DND-41 (cell line): ENCODE data around the gene CANX.
"Not testable (repeated sequence)": the region's sequence is repeated elsewhere in the genome, so short reads cannot be mapped to it uniquely, and the experiment has no call there.

Experiments
- ATAC-seq: fragments of 200-7000 bp; cut with Tn5 transposase; 3 replicates; pipeline ENCODE4 v1.9.1; 2021; ENCODE audit warnings: low read depth; ENCODE audit not compliant: insufficient read depth
- DNase-seq: peaks from one replicate; pipeline ENCODE4 v3.0.0-alpha.2; 2020
- H2AFZ ChIP-seq: 2 replicates; pipeline ENCODE4 v1.6.0; 2012; ENCODE audit warnings: low read depth, low read length
- H3K27ac ChIP-seq: 2 replicates; pipeline ENCODE4 v1.5.1; 2012; ENCODE audit warnings: low read length, inconsistent platforms
- H3K27me3 ChIP-seq: fragments of 200-600 bp; sonication (generic); 2 replicates; pipeline ENCODE4 v1.6.0; 2012; ENCODE audit warnings: low read length, mild to moderate bottlenecking, inconsistent platforms; ENCODE audit not compliant: insufficient read depth, poor library complexity
- H3K36me3 ChIP-seq: 2 replicates; pipeline ENCODE4 v1.5.1; 2012; ENCODE audit warnings: low read length, inconsistent platforms; ENCODE audit not compliant: insufficient read depth
- H3K4me1 ChIP-seq: 2 replicates; pipeline ENCODE4 v1.5.1; 2012; ENCODE audit warnings: mild to moderate bottlenecking, low read length; ENCODE audit not compliant: insufficient read depth
- H3K4me2 ChIP-seq: 2 replicates; pipeline ENCODE4 v1.6.0; 2012; ENCODE audit warnings: mild to moderate bottlenecking, moderate library complexity, low read length, inconsistent platforms; ENCODE audit not compliant: insufficient read depth
- H3K4me3 ChIP-seq, 2 experiments: fragments of 200-600 bp in 1 of 2; shearing (Covaris generic) in 1 of 2; 2 replicates each; pipeline ENCODE4 v1.5.1; 2012 to 2016; ENCODE audit warnings: inconsistent platforms in 2 of 2, low read length in 2 of 2, mild to moderate bottlenecking in 2 of 2, low read depth in 1 of 2, moderate library complexity in 1 of 2
- H3K79me2 ChIP-seq: 2 replicates; pipeline ENCODE4 v1.6.0; 2012; ENCODE audit warnings: low read length, inconsistent platforms; ENCODE audit not compliant: insufficient read depth
- H3K9ac ChIP-seq: 2 replicates; pipeline ENCODE4 v1.6.0; 2012; ENCODE audit warnings: low read depth, mild to moderate bottlenecking, inconsistent platforms, low read length, moderate library complexity
- H3K9me3 ChIP-seq: 2 replicates; pipeline ENCODE4 v1.5.1; 2012; ENCODE audit warnings: low read length, moderate library complexity, mild to moderate bottlenecking, inconsistent platforms; ENCODE audit not compliant: insufficient read depth, severe bottlenecking
- H4K20me1 ChIP-seq: 2 replicates; pipeline ENCODE4 v1.6.0; 2012; ENCODE audit warnings: low read length; ENCODE audit not compliant: insufficient read depth
- EZH2 ChIP-seq: IDR thresholded peaks from 3 replicates; pipeline ENCODE4 v1.6.1; 2012; ENCODE audit warnings: borderline replicate concordance, low read depth, mild to moderate bottlenecking, moderate library complexity, low read length, inconsistent platforms; ENCODE audit not compliant: severe bottlenecking
- TF ChIP-seq, protein P1 (sequence below): IDR thresholded peaks from 2 replicates; pipeline ENCODE4 v1.5.1; 2012; ENCODE audit warnings: borderline replicate concordance, low read length, moderate library complexity, mild to moderate bottlenecking; ENCODE audit not compliant: poor library complexity, severe bottlenecking; ENCODE audit errors: extremely low read depth

Gene CANX, protein sequence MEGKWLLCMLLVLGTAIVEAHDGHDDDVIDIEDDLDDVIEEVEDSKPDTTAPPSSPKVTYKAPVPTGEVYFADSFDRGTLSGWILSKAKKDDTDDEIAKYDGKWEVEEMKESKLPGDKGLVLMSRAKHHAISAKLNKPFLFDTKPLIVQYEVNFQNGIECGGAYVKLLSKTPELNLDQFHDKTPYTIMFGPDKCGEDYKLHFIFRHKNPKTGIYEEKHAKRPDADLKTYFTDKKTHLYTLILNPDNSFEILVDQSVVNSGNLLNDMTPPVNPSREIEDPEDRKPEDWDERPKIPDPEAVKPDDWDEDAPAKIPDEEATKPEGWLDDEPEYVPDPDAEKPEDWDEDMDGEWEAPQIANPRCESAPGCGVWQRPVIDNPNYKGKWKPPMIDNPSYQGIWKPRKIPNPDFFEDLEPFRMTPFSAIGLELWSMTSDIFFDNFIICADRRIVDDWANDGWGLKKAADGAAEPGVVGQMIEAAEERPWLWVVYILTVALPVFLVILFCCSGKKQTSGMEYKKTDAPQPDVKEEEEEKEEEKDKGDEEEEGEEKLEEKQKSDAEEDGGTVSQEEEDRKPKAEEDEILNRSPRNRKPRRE

DNA sequence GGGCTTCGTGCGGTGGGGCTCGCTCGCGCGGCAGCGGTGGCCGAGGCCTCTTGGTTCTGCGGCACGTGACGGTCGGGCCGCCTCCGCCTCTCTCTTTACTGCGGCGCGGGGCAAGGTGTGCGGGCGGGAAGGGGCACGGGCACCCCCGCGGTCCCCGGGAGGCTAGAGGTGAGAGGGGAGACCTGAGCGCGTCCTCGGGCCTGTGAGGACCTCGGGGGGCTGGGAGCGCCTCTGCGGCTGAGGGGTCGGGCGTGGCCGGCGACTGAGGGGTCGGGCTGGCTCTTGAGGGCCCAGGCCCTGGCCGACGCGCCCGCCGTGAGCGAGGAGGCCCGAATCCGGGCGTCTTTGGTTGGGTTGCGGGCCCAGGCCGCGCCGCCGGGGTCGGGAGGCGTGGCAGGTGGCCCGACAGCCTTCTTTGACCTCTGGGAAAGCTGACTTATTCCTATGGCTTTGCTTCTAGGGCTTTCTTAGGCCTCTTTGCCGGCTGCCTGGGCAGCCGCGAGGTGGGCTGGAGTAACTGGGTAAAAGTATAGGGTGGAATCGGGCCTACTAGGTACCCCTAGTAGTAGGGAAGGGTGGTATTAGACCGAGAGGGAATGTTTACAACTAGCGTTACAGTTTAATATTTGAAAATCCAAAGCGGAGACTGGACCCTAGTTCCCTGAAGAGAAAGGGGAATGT, at the start of gene CANX:
Gene CANX (plus strand): TSS at position 33 of the 681 bp plus-strand sequence. CDS start 6,715 bp downstream, outside the sequence.
- Histone ChIP-seq H3K4me1 (peaks cover 51% of the 10 kb centered on the region), H3K27me3 (no peaks in the 10 kb centered on the region), H3K4me2 (peak within 1 kb of the TSS; percentile 74), H3K9ac (peak within 1 kb of the TSS; percentile 98), H3K27ac (peak within 1 kb of the TSS; percentile 93), H4K20me1 (peaks cover 34% of the 10 kb centered on the region), H3K4me3 (peak within 1 kb of the TSS; percentile 77 to 93), H3K9me3 (no peaks in the 10 kb centered on the region), H3K79me2 (peaks cover 65% of the 10 kb centered on the region), H3K36me3 (peaks cover 31% of the 10 kb centered on the region), H2AFZ (peak within 1 kb of the TSS; percentile 81)
- TF ChIP-seq EZH2 = no peak
- TF ChIP-seq, protein P1, sequence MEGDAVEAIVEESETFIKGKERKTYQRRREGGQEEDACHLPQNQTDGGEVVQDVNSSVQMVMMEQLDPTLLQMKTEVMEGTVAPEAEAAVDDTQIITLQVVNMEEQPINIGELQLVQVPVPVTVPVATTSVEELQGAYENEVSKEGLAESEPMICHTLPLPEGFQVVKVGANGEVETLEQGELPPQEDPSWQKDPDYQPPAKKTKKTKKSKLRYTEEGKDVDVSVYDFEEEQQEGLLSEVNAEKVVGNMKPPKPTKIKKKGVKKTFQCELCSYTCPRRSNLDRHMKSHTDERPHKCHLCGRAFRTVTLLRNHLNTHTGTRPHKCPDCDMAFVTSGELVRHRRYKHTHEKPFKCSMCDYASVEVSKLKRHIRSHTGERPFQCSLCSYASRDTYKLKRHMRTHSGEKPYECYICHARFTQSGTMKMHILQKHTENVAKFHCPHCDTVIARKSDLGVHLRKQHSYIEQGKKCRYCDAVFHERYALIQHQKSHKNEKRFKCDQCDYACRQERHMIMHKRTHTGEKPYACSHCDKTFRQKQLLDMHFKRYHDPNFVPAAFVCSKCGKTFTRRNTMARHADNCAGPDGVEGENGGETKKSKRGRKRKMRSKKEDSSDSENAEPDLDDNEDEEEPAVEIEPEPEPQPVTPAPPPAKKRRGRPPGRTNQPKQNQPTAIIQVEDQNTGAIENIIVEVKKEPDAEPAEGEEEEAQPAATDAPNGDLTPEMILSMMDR = no peak
- DNase-seq (no peak), ATAC-seq (no peak)

DNA sequence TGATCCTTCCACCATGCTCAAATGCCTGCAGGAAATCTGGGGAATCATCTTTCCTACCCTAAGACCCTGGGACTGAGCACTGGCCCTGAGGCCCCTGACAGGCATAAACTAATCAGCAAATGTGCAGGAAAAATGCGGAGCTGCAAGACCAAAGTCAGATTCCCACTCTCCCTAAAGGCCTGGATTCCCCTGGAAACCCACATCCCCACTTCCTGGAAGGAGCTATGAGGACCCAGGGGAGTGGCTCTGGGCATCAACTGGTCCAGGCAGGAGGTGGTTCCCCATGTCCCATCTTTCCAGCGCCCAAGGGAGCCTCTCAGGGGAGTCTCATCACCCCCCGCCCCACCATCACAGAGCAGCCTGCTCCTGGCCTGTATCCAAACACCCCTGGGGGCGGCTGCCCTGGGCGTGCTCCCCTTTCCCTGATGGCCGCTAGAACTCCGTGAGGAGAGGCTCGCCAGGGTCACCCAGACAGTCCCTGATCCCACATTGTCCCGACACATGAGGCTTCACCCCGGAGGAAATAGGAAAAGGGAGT, 49.5 kb upstream of the CANX start:
- DNase-seq, H3K27me3 ChIP-seq, H3K27ac ChIP-seq, H3K9me3 ChIP-seq, H2AFZ ChIP-seq, H3K4me3 ChIP-seq, H3K36me3 ChIP-seq, H3K4me1 ChIP-seq, H3K4me2 ChIP-seq, H3K9ac ChIP-seq, H4K20me1 ChIP-seq, ATAC-seq, H3K79me2 ChIP-seq: not testable (repeated sequence)

DNA sequence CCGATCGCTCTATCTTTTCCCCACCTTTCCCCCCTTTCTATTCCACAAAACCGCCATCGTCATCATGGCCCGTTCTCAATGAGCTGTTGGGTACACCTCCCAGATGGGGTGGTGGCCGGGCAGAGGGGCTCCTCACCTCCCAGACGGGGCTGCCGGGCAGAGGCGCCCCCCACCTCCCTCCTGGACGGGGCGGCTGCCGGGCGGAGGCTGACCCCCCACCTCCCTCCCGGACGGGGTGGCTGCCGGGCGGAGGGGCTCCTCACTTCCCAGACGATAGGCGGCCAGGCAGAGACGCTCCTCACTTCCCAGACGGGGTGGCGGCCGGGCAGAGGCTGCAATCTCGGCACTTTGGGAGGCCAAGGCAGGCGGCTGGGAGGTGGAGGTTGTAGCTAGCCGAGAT, 48.5 kb upstream of the CANX start:
- H3K4me3 ChIP-seq, DNase-seq, H3K27ac ChIP-seq, H4K20me1 ChIP-seq, ATAC-seq, H3K27me3 ChIP-seq, H3K4me2 ChIP-seq, H3K9ac ChIP-seq, H3K79me2 ChIP-seq, H3K4me1 ChIP-seq, H3K36me3 ChIP-seq, H2AFZ ChIP-seq, H3K9me3 ChIP-seq: not testable (repeated sequence)

DNA sequence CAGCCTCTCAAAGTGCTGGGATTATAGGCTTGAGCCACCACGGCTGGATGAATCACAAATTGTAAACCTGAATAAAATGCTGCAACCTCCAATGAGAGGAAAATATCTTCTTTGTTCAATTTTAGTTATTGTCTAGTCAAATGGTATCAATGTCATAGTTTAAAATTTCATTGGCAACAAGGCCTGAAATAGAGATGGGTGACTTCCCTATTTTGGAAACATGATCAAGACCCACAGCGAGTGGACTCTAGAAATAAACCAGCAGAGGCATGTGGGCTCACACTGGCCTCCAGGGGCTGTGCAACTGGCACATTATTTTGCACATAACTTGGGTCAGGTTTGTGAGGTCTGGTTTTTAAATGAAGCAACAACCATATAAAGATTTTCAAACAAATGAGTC, 45.6 kb upstream of the CANX start:
- not testable (repeated sequence) for H3K9me3 ChIP-seq, H3K4me3 ChIP-seq, H3K4me1 ChIP-seq, H4K20me1 ChIP-seq, H3K4me2 ChIP-seq, DNase-seq, H3K36me3 ChIP-seq, ATAC-seq, H3K9ac ChIP-seq, H3K79me2 ChIP-seq, H2AFZ ChIP-seq, H3K27me3 ChIP-seq, H3K27ac ChIP-seq

DNA sequence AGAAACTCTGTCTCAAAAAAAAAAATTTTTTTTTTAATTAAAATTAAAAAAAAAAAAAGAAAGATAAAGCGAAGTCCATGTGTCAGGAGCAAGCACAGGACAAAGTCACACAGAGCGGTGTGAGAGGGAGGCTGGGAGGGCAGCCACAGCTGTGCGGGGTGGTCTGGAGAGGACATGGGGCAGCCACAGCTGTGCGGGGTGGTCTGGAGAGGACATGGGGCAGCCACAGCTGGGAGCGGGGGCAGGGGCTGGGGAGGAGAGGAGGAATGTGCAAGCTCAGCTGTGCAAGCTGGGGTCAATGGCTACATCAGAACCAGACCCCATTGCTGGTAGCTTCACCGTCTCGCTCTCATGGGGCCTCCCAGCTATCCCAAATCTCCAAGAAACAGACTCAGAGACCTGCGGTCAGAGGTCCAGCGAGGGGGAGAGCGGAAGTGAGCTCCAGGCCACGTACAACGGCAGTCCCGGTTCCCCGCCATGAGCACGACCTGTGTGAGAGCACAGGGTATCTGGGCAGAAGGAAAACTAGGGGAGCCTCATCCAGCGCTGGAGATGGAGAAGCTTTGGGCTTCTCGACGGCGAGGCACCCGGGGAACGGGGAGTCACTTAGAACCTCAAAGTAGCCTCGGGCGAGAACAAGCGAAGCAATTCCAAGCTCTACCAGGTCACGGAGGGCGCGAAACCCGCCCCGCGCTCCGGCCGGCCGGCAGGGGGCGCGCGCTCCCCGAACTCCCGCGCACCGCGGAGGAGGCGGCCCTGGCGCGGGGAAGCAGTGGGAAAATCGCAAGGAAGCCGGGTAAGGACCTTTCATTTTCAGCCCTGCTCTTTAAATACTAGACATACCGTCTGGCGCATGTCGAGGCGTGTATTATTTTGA, 41.2 kb upstream of the CANX start:
- peak; percentile 94 for ATAC-seq
- not testable (repeated sequence) for H3K4me3 ChIP-seq
- H3K4me2 ChIP-seq = peak overlapping the region; percentile 42; the same call in 1 of the 2 replicates

DNA sequence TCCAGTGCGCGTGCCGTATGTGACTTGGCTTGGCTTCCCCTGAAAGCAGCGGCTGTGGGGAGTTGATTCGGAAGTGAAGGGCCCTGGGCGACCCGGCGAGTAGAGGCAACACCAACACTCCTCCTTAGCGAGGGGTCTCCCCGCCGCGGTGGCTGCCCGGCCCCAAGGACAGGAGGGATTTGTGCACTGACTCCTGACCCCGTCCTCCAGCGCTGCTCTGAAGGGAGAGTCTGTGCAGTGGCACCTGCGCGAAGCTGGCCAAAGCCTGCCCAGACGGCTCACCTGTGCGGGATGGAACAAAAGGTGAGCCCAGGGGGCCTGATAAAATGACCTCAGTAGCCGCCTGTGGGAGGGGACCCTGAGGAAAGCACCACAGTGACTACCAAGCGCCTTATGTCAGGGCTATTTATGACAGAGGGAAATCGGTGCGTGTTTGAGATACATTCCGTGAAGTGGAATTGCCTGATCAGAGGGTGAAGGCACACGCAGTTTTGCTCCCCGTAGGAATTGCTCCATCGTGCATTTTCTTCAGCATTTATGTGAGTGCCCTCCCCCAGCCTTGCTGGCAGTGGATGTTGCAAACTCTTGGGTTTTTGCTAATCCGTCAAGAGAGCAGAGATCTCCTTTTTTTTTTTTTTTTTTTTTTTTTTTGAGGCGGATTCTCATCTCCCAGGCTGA, 40.4 kb upstream of the CANX start:
- H4K20me1 ChIP-seq, H3K9me3 ChIP-seq, H3K36me3 ChIP-seq, H3K27me3 ChIP-seq, H3K79me2 ChIP-seq, ATAC-seq: not testable (repeated sequence)
- peak overlapping the region; percentile 67 for H3K27ac ChIP-seq
- peaks cover 15% of the 10 kb centered on the region for H3K4me1 ChIP-seq
- H3K9ac ChIP-seq = peak overlapping the region; percentile 69
- peak overlapping the region; percentile 93 for H2AFZ ChIP-seq
- H3K4me2 ChIP-seq = peak overlapping the region; percentile 99
- peak overlapping the region; percentile 41 to 94; a peak in 3 of 4 replicates for H3K4me3 ChIP-seq
- DNase-seq = peak; percentile 17

More for the DNA sequence above, 41.2 kb upstream of the CANX start:
- Histone ChIP-seq H2AFZ (peak overlapping the region; percentile 67; the same call in 1 of the 2 replicates), H3K4me1 (peaks cover 15% of the 10 kb centered on the region)
- H3K27me3 ChIP-seq, H4K20me1 ChIP-seq, H3K9ac ChIP-seq, DNase-seq, H3K27ac ChIP-seq, H3K9me3 ChIP-seq, H3K36me3 ChIP-seq, H3K79me2 ChIP-seq: not testable (repeated sequence)
